ENCODE measurements around the gene CLTCL1. TPM values are rescaled to one million over a fixed set of nuclear protein-coding genes. Genes with fewer than 3 reads are reported as not detected.
A peak's percentile ranks its signal among the peaks of the same experiment; 100 is the strongest.
"Not testable (repeated sequence)": the region's sequence is repeated elsewhere in the genome, so short reads cannot be mapped to it uniquely, and the experiment has no call there.

Gene CLTCL1
- total and polyA plus RNA-seq, 2 experiments from 2014 or later: 8.5 to 10.2 TPM

- Histone ChIP-seq H3K9ac (no peak overlapping the region), H3K36me3 (ENCODE audit: low read depth) (peaks cover 14% of the 10 kb centered on the region; the same call in 1 of the 2 replicates), H2AFZ (no peak overlapping the region), H3K9me2 (ENCODE audit: insufficient read depth) (no peaks in the 10 kb centered on the region), H3K27me3 (replicated peaks; ENCODE audit: insufficient read depth) (no peaks in the 10 kb centered on the region), H4K20me1 (ENCODE audit: insufficient read depth) (no peaks in the 10 kb centered on the region), H3K79me2 (ENCODE audit: insufficient read depth) (peaks cover 32% of the 10 kb centered on the region; the same call in 1 of the 2 replicates), H3K4me3 (no peak overlapping the region), H3K4me2 (ENCODE audit: unreplicated experiment) (no peak overlapping the region), H3K4me1 (ENCODE audit: insufficient read depth) (no peaks in the 10 kb centered on the region), H3F3A (ENCODE audit: insufficient read depth) (no peaks in the 10 kb centered on the region), H3K27ac (no peak overlapping the region), H3K9me3 (ENCODE audit: low read depth) (peaks cover 3% of the 10 kb centered on the region)
- in situ Hi-C loops (cut with MboI): no loop called here
- WGBS, 2 experiments (ENCODE audit: low coverage in 1 of 2, low lambda C conversion rate in 2 of 2, missing lambda C conversion rate in 2 of 2): 76 to 77% methylated on average over 2 of the region's 2 CpGs
- TF ChIP-seq EZH2 (IDR thresholded peaks at IDR 0.05; ENCODE audit: insufficient read depth, poor library complexity, severe bottlenecking): no peak
- TF ChIP-seq EZH2phosphoT487 (IDR thresholded peaks at IDR 0.05; ENCODE audit: insufficient read depth, low read depth): no peak
- no peak for DNase-seq
Observed at GRCh38 chr22:19265779-19266178, 25.7 kb downstream of the CLTCL1 start.

- H3F3A ChIP-seq (ENCODE audit: insufficient read depth): no peaks in the 10 kb centered on the region
- no peak for TF ChIP-seq EZH2 (IDR thresholded peaks at IDR 0.05; ENCODE audit: insufficient read depth, poor library complexity, severe bottlenecking)
- TF ChIP-seq EZH2phosphoT487 (IDR thresholded peaks at IDR 0.05; ENCODE audit: insufficient read depth, low read depth): no peak
- H4K20me1 ChIP-seq (ENCODE audit: insufficient read depth): no peaks in the 10 kb centered on the region
- in situ Hi-C loops (cut with MboI): no loop called here
- no peaks in the 10 kb centered on the region for H3K27me3 ChIP-seq (replicated peaks; ENCODE audit: insufficient read depth)
- DNase-seq: no peak
- H3K4me1 ChIP-seq (ENCODE audit: insufficient read depth): no peaks in the 10 kb centered on the region
- no peaks in the 10 kb centered on the region for H3K36me3 ChIP-seq (ENCODE audit: low read depth)
- H3K9me2 ChIP-seq (ENCODE audit: insufficient read depth): no peaks in the 10 kb centered on the region
- H3K9me3 ChIP-seq (ENCODE audit: low read depth): no peaks in the 10 kb centered on the region
- no peak overlapping the region for H3K4me3 ChIP-seq
- H3K27ac ChIP-seq: no peak overlapping the region
- no peak overlapping the region for H2AFZ ChIP-seq
- H3K4me2 ChIP-seq (ENCODE audit: unreplicated experiment): no peak overlapping the region
- 76 to 78% methylated on average over 6 of the region's 6 CpGs for WGBS, 2 experiments (ENCODE audit: low coverage in 1 of 2, low lambda C conversion rate in 2 of 2, missing lambda C conversion rate in 2 of 2)
- H3K79me2 ChIP-seq (ENCODE audit: insufficient read depth): peaks cover 15% of the 10 kb centered on the region; the same call in 1 of the 2 replicates
- no peak overlapping the region for H3K9ac ChIP-seq
Observed at GRCh38 chr22:19260804-19261203, 30.7 kb downstream of the CLTCL1 start.

GRCh38 chr22:19260194-19260593 is 31.3 kb downstream of the CLTCL1 start:
- in situ Hi-C loops (cut with MboI): no loop called here
- Histone ChIP-seq H3K79me2 (ENCODE audit: insufficient read depth) (peaks cover 12% of the 10 kb centered on the region; the same call in 1 of the 2 replicates), H3K9ac (peak overlapping the region; percentile 54), H3K9me2 (ENCODE audit: insufficient read depth) (no peaks in the 10 kb centered on the region), H3K4me2 (ENCODE audit: unreplicated experiment) (peak overlapping the region; percentile 58), H3K36me3 (ENCODE audit: low read depth) (no peaks in the 10 kb centered on the region), H3F3A (ENCODE audit: insufficient read depth) (no peaks in the 10 kb centered on the region), H3K4me3 (peak overlapping the region; percentile 53), H2AFZ (peak overlapping the region; percentile 57), H3K4me1 (ENCODE audit: insufficient read depth) (no peaks in the 10 kb centered on the region), H3K9me3 (ENCODE audit: low read depth) (no peaks in the 10 kb centered on the region), H3K27ac (peak overlapping the region; percentile 44; the same call in 1 of the 2 replicates), H3K27me3 (replicated peaks; ENCODE audit: insufficient read depth) (no peaks in the 10 kb centered on the region), H4K20me1 (ENCODE audit: insufficient read depth) (no peaks in the 10 kb centered on the region)
- WGBS, 2 experiments (ENCODE audit: low coverage in 1 of 2, low lambda C conversion rate in 2 of 2, missing lambda C conversion rate in 2 of 2): 78 to 82% methylated on average over 6 of the region's 6 CpGs
- DNase-seq: no peak
- TF ChIP-seq EZH2phosphoT487 (IDR thresholded peaks at IDR 0.05; ENCODE audit: insufficient read depth, low read depth): no peak

- H3K9me3 ChIP-seq (ENCODE audit: low read depth); H3K27ac ChIP-seq; H3K9me2 ChIP-seq (ENCODE audit: insufficient read depth); H3K79me2 ChIP-seq (ENCODE audit: insufficient read depth); H3F3A ChIP-seq (ENCODE audit: insufficient read depth); DNase-seq; H3K27me3 ChIP-seq (replicated peaks; ENCODE audit: insufficient read depth); H3K4me2 ChIP-seq (ENCODE audit: unreplicated experiment); H4K20me1 ChIP-seq (ENCODE audit: insufficient read depth); H3K4me1 ChIP-seq (ENCODE audit: insufficient read depth); in situ Hi-C loops (cut with MboI); H3K36me3 ChIP-seq (ENCODE audit: low read depth); H3K9ac ChIP-seq; H3K4me3 ChIP-seq: not testable (repeated sequence)
- WGBS, 2 experiments (ENCODE audit: low coverage in 1 of 2, low lambda C conversion rate in 2 of 2, missing lambda C conversion rate in 2 of 2): 98 to 99% methylated on average over 4 of the region's 4 CpGs
- peak overlapping the region; percentile 57 for H2AFZ ChIP-seq
Observed at GRCh38 chr22:19258968-19259288, 32.6 kb downstream of the CLTCL1 start.

- 85 to 91% methylated on average over 7 of the region's 7 CpGs for WGBS, 2 experiments (ENCODE audit: low coverage in 1 of 2, low lambda C conversion rate in 2 of 2, missing lambda C conversion rate in 2 of 2)
- H3K27ac ChIP-seq: no peak overlapping the region
- no peaks in the 10 kb centered on the region for H4K20me1 ChIP-seq (ENCODE audit: insufficient read depth)
- H3K9me2 ChIP-seq (ENCODE audit: insufficient read depth): no peaks in the 10 kb centered on the region
- DNase-seq: no peak
- no peak overlapping the region for H2AFZ ChIP-seq
- H3K9me3 ChIP-seq (ENCODE audit: low read depth): no peaks in the 10 kb centered on the region
- no peaks in the 10 kb centered on the region for H3K79me2 ChIP-seq (ENCODE audit: insufficient read depth)
- in situ Hi-C loops (cut with MboI): no loop called here
- H3F3A ChIP-seq (ENCODE audit: insufficient read depth): no peaks in the 10 kb centered on the region
- no peak overlapping the region for H3K4me3 ChIP-seq
- no peaks in the 10 kb centered on the region for H3K4me1 ChIP-seq (ENCODE audit: insufficient read depth)
- H3K27me3 ChIP-seq (replicated peaks; ENCODE audit: insufficient read depth): no peaks in the 10 kb centered on the region
- H3K36me3 ChIP-seq (ENCODE audit: low read depth): no peaks in the 10 kb centered on the region
- TF ChIP-seq EZH2phosphoT487 (IDR thresholded peaks at IDR 0.05; ENCODE audit: insufficient read depth, low read depth): no peak
- H3K9ac ChIP-seq: no peak overlapping the region
- no peak overlapping the region for H3K4me2 ChIP-seq (ENCODE audit: unreplicated experiment)
Observed at GRCh38 chr22:19258371-19258770, 33.1 kb downstream of the CLTCL1 start.

- H3K79me2 ChIP-seq (ENCODE audit: insufficient read depth); H3K4me2 ChIP-seq (ENCODE audit: unreplicated experiment); H3F3A ChIP-seq (ENCODE audit: insufficient read depth); H2AFZ ChIP-seq; in situ Hi-C loops (cut with MboI); H3K9me3 ChIP-seq (ENCODE audit: low read depth); H3K9me2 ChIP-seq (ENCODE audit: insufficient read depth); H3K27me3 ChIP-seq (replicated peaks; ENCODE audit: insufficient read depth); H4K20me1 ChIP-seq (ENCODE audit: insufficient read depth); H3K4me3 ChIP-seq; H3K9ac ChIP-seq; H3K36me3 ChIP-seq (ENCODE audit: low read depth); DNase-seq; H3K4me1 ChIP-seq (ENCODE audit: insufficient read depth); H3K27ac ChIP-seq: not testable (repeated sequence)
- 90 to 92% methylated on average over 8 of the region's 8 CpGs for WGBS, 2 experiments (ENCODE audit: low coverage in 1 of 2, low lambda C conversion rate in 2 of 2, missing lambda C conversion rate in 2 of 2)
Observed at GRCh38 chr22:19256362-19256761, 35.2 kb downstream of the CLTCL1 start.
